K562 (cell line): ENCODE data around the gene MCAT. TPM values are rescaled to one million over a fixed set of nuclear protein-coding genes. Genes with fewer than 3 reads are reported as not detected.

ENCODE experiments used
- ATAC-seq: fragments of 200-7000 bp; cut with Tn5 transposase; 3 replicates; pipeline ENCODE4 v1.9.1; 2020; ENCODE audit warnings: moderate library complexity
- BruUV-seq: library from RNA; stranded (reverse); fragments of 400-500 nt; replicated peaks from 2 replicates; lab custom pipeline; 2021; lab: Mats Ljungman, UMichigan
- CTCF ChIA-PET: fragments of 300-600 bp; formaldehyde crosslinking; extraction: SDS; loops from one replicate; lab custom pipeline; 2021; ENCODE audit warnings: low intra/inter-chr PET ratio; lab: Yijun Ruan, JAX
- POLR2A ChIA-PET: fragments of 300-600, 350-650 bp; sonication (Branson Sonifier 250); formaldehyde crosslinking; extraction: SDS; loops from one replicate; lab custom pipeline; 2021; ENCODE audit warnings: antibody characterized with exemption, inconsistent platforms; lab: Yijun Ruan, JAX
- DNase-seq, 4 experiments: peaks; one replicate each; pipeline versions ENCODE4 v3.0.0 to v3.0.0-alpha.2; 2011 to 2018; ENCODE audit warnings: low spot score in 3 of 4, mixed read lengths in 3 of 4; ENCODE audit errors: extremely low read depth in 1 of 4
- FAIRE-seq: peaks from 2 replicates; lab custom pipeline; 2011; peaks lifted over from hg19 to GRCh38; lab: Jason Lieb, UNC
- H2AFZ ChIP-seq: 2 replicates; pipeline ENCODE4 v1.6.0; 2011; ENCODE audit warnings: low read depth, low read length, control low read depth, inconsistent platforms
- H3K27ac ChIP-seq: fragments of 200-600 bp; 3 replicates; pipeline ENCODE4 v1.8.0; 2011; ENCODE audit warnings: low read depth, mild to moderate bottlenecking, control low read depth, inconsistent platforms, low read length, moderate library complexity, mixed read lengths; ENCODE audit errors: extremely low read depth
- H3K27me3 ChIP-seq, 2 experiments: fragments of 300-600 bp in 1 of 2; 2 replicates in 1 of 2; 3 replicates in 1 of 2; pipeline versions ENCODE4 v1.6.0 to v1.8.0; 2011; ENCODE audit warnings: inconsistent platforms in 2 of 2, low read length in 2 of 2, mild to moderate bottlenecking in 1 of 2, mixed read lengths in 1 of 2, moderate library complexity in 1 of 2; ENCODE audit not compliant: control insufficient read depth in 2 of 2, insufficient read depth in 2 of 2
- H3K36me3 ChIP-seq: fragments of 300-600 bp; 3 replicates; pipeline ENCODE4 v1.8.0; 2011; ENCODE audit warnings: mild to moderate bottlenecking, low read length, inconsistent platforms; ENCODE audit not compliant: control insufficient read depth, insufficient read depth
- H3K4me1 ChIP-seq, 2 experiments: fragments of 200-600 bp in 1 of 2; replicated peaks in 1 of 2; 2 replicates in 1 of 2; 3 replicates in 1 of 2; pipeline versions ENCODE4 v1.5.1 to v1.8.0; 2011; ENCODE audit warnings: inconsistent platforms in 2 of 2, low read length in 2 of 2, mild to moderate bottlenecking in 1 of 2, mixed read lengths in 1 of 2, moderate library complexity in 1 of 2; ENCODE audit not compliant: control insufficient read depth in 2 of 2, insufficient read depth in 2 of 2
- H3K4me2 ChIP-seq: 2 replicates; pipeline ENCODE4 v1.6.1; 2011; ENCODE audit warnings: low read length, control low read depth, inconsistent platforms, mixed read lengths; ENCODE audit not compliant: insufficient read depth
- H3K4me3 ChIP-seq: fragments of 200-600 bp; sonication (generic), shearing (Covaris generic); 2 replicates; pipeline ENCODE4 v1.5.1; 2016; ENCODE audit warnings: control low read depth, inconsistent platforms
- H3K79me2 ChIP-seq: fragments of 200-600 bp; 3 replicates; pipeline ENCODE4 v1.8.0; 2011; ENCODE audit warnings: low read length, inconsistent platforms; ENCODE audit not compliant: control insufficient read depth, insufficient read depth
- H3K9ac ChIP-seq, 2 experiments: 2 replicates each; pipeline versions ENCODE4 v1.6.0 to v1.6.1; 2011; ENCODE audit warnings: low read depth in 2 of 2, low read length in 2 of 2, control low read depth in 1 of 2, inconsistent platforms in 1 of 2, mild to moderate bottlenecking in 1 of 2, mixed read lengths in 1 of 2; ENCODE audit not compliant: insufficient read depth in 1 of 2
- H3K9me1 ChIP-seq: one replicate; pipeline ENCODE4 v1.6.0; 2011; ENCODE audit warnings: inconsistent platforms, mild to moderate bottlenecking, low read length, moderate library complexity; ENCODE audit not compliant: control insufficient read depth, insufficient read depth
- H3K9me3 ChIP-seq: replicated peaks from 2 replicates; pipeline ENCODE4 v1.5.1; 2011; ENCODE audit warnings: low read depth, low read length, inconsistent platforms; ENCODE audit not compliant: control insufficient read depth, insufficient read depth
- H4K20me1 ChIP-seq: replicated peaks from 2 replicates; pipeline ENCODE4 v1.6.1; 2011; ENCODE audit warnings: low read length, inconsistent platforms, mixed read lengths; ENCODE audit not compliant: control insufficient read depth, insufficient read depth
- CAMTA2 ChIP-seq: fragments of 250-450 bp; sonication (Bioruptor Pico); conservative IDR thresholded peaks from 2 replicates; pipeline ENCODE4 v1.5.1; 2022
- CHAMP1 ChIP-seq: fragments of 450-650 bp; IDR thresholded peaks from 2 replicates; pipeline ENCODE4 v1.6.1; 2016; ENCODE audit warnings: mild to moderate bottlenecking
- ETV6 ChIP-seq, 3 experiments: fragments of 150-350 bp in 1 of 3; sonication (generic) in 1 of 3; formaldehyde crosslinking in 1 of 3; IDR thresholded peaks; 2 replicates each; pipeline versions ENCODE4 v1.6.1 to v1.8.0; 2014 to 2022; ENCODE audit warnings: borderline replicate concordance in 2 of 3, low read depth in 2 of 3, antibody characterized with exemption in 1 of 3, low read length in 1 of 3, mild to moderate bottlenecking in 1 of 3, missing genetic modification reagents in 1 of 3
- HMG20A ChIP-seq: fragments of 450-650 bp; formaldehyde crosslinking; conservative IDR thresholded peaks from 2 replicates; pipeline ENCODE4 v1.4.0; 2020; ENCODE audit warnings: mild to moderate bottlenecking, mixed read lengths
- MAFF ChIP-seq: IDR thresholded peaks from 2 replicates; pipeline ENCODE4 v1.6.1; 2012; ENCODE audit warnings: low read length, improper control_type of control experiment
- TAF1 ChIP-seq: IDR thresholded peaks from 2 replicates; pipeline ENCODE4 v1.6.1; 2011; ENCODE audit warnings: mild to moderate bottlenecking, low read length, moderate library complexity; ENCODE audit not compliant: insufficient read depth, control insufficient read depth, severe bottlenecking; ENCODE audit errors: extremely low read depth
- ZC3H8 ChIP-seq: fragments of 450-650 bp; IDR thresholded peaks from 2 replicates; pipeline ENCODE4 v1.6.1; 2017
- ZKSCAN1 ChIP-seq: fragments of 150-350 bp; IDR thresholded peaks from 2 replicates; pipeline ENCODE4 v1.6.1; 2016; ENCODE audit warnings: low read depth, low read length
- ZNF140 ChIP-seq: fragments of 250-450 bp; sonication (Bioruptor Pico); IDR thresholded peaks from 2 replicates; pipeline ENCODE4 v1.8.0; 2021; ENCODE audit warnings: moderate library complexity, mild to moderate bottlenecking, inconsistent platforms
- ZNF217 ChIP-seq: sonication (generic); formaldehyde crosslinking; IDR thresholded peaks from 2 replicates; pipeline ENCODE4 v1.8.0; 2022; ENCODE audit warnings: mild to moderate bottlenecking, missing genetic modification reagents
- ZNF398 ChIP-seq: fragments of 250-450 bp; sonication (Bioruptor Pico); IDR thresholded peaks from 2 replicates; pipeline ENCODE4 v1.8.0; 2021; ENCODE audit warnings: moderate library complexity, mild to moderate bottlenecking, inconsistent platforms
- WGBS: fragments of 100-300 bp; shearing (Covaris generic); methylation state at CpG from one replicate; pipeline ENCODE4 v1.1.6; 2016; ENCODE audit warnings: low coverage, mixed read lengths; ENCODE audit not compliant: insufficient coverage; ENCODE audit errors: missing lambda C conversion rate; 5-methylcytosine and 5-hydroxymethylcytosine counted together
- in situ Hi-C: fragments of 300-500 bp; cut with MboI; formaldehyde crosslinking; loops from 4 replicates; pipeline ENCODE4 v1.15.0; 2018; ENCODE audit warnings: inconsistent platforms, mixed read lengths
- intact Hi-C: fragments of 100-400 bp; cut with micrococcal nuclease; formaldehyde crosslinking; loops from 2 replicates; pipeline ENCODE4 v1.14.2; 2022
- polyA plus RNA-seq, 8 experiments: library from polyadenylated mRNA; depleted of rRNA in 4 of 8; stranded (reverse) in 5 of 8; unstranded in 3 of 8; fragments of >200 nt; fragmentation: Nextera tagmentation in 2 of 8; fragmentation: Illumina TruSeq in 1 of 8; extraction: Ambion mirVana in 2 of 8; extraction: Trizol in 1 of 8; gene quantifications; 2 replicates each; pipeline versions ENCODE4 v1.2.1 to v1.2.3, GENCODE V29; 2011 to 2014; ENCODE audit warnings: inconsistent platforms in 1 of 8, missing spikeins in 1 of 8
- total RNA-seq, 7 experiments: library from RNA; depleted of rRNA in 6 of 7; stranded (reverse); fragments of >200 nt in 6 of 7; fragmentation: Illumina TruSeq in 2 of 7; extraction: Trizol in 2 of 7; gene quantifications; 2 replicates each; pipeline versions ENCODE4 v1.2.1 to v1.2.3, GENCODE V29; 2011 to 2021; ENCODE audit warnings: low replicate concordance in 1 of 7

MCAT gene
- total and polyA plus RNA-seq, 9 of the 15 experiments (the other 6 are each of a cell fraction or from before 2014, with no cell fraction given): 3.3 to 27.8 (median 13.9) TPM

- DNase-seq: no peak
- Histone ChIP-seq H2AFZ (no peak overlapping the region), H3K79me2 (no peaks in the 10 kb centered on the region), H3K4me1 (no peaks in the 10 kb centered on the region), H3K9ac (no peak overlapping the region), H3K27ac (no peak overlapping the region), H3K4me3 (no peak overlapping the region), H3K4me2 (no peak overlapping the region), H3K27me3 (no peaks in the 10 kb centered on the region), H3K9me1 (no peaks in the 10 kb centered on the region), H3K9me3 (no peaks in the 10 kb centered on the region), H4K20me1 (no peaks in the 10 kb centered on the region), H3K36me3 (peaks cover 81% of the 10 kb centered on the region)
- in situ Hi-C loops: no loop called here
- intact Hi-C loops: no loop called here
- WGBS: 100% methylated on average over 1 of the region's 5 CpGs
- ATAC-seq: no peak
- CTCF ChIA-PET: no interaction called here
- POLR2A ChIA-PET: no interaction called here
- no TSS peak for BruUV-seq
- TF ChIP-seq ETV6 (IDR thresholded peaks at IDR 0.05; ENCODE audit: borderline replicate concordance in 1 of 2, low read depth in 2 of 2, low read length in 1 of 2) (no peak), ETV6 (CRISPR knock-in tag; IDR thresholded peaks at IDR 0.05; ENCODE audit: borderline replicate concordance) (no peak), ZNF398 (no peak), CAMTA2 (CRISPR knock-in tag) (no peak), CHAMP1 (no peak), HMG20A (CRISPR knock-in tag) (no peak), MAFF (no peak), ZKSCAN1 (no peak), ZNF140 (CRISPR knock-in tag) (no peak), ZC3H8 (no peak), TAF1 (no peak), ZNF217 (CRISPR knock-in tag) (no peak)
- FAIRE-seq: no peak
These were observed 7.6 kb downstream of the MCAT start for GRCh38 chr22:43135565-43135964.
